BLaER1 (cell line): ENCODE measurements around the gene GRIK3.

Experiments used
- H3K27ac ChIP-seq: shearing (Covaris generic); formaldehyde crosslinking; 2 replicates; pipeline ENCODE4 v1.8.1; 2022
- H3K27me3 ChIP-seq: shearing (Covaris generic); formaldehyde crosslinking; 2 replicates; pipeline ENCODE4 v1.8.1; 2022
- H3K36me3 ChIP-seq: shearing (Covaris generic); formaldehyde crosslinking; 2 replicates; pipeline ENCODE4 v1.8.1; 2022
- H3K4me1 ChIP-seq: shearing (Covaris generic); formaldehyde crosslinking; 2 replicates; pipeline ENCODE4 v1.8.1; 2022
- H3K4me2 ChIP-seq: shearing (Covaris generic); formaldehyde crosslinking; 2 replicates; pipeline ENCODE4 v1.8.1; 2022
- H3K4me3 ChIP-seq: shearing (Covaris generic); formaldehyde crosslinking; 2 replicates; pipeline ENCODE4 v1.8.1; 2022
- H3K9ac ChIP-seq: shearing (Covaris generic); formaldehyde crosslinking; 2 replicates; pipeline ENCODE4 v1.8.1; 2022
- H3K9me3 ChIP-seq: shearing (Covaris generic); formaldehyde crosslinking; 2 replicates; pipeline ENCODE4 v1.8.1; 2022
- H4K20me1 ChIP-seq: shearing (Covaris generic); formaldehyde crosslinking; 2 replicates; pipeline ENCODE4 v1.8.1; 2022
- Cebpa-rat ChIP-seq: shearing (Covaris generic); IDR thresholded peaks from 2 replicates; pipeline ENCODE4 v1.8.1; 2022

Gene GRIK3

DNA sequence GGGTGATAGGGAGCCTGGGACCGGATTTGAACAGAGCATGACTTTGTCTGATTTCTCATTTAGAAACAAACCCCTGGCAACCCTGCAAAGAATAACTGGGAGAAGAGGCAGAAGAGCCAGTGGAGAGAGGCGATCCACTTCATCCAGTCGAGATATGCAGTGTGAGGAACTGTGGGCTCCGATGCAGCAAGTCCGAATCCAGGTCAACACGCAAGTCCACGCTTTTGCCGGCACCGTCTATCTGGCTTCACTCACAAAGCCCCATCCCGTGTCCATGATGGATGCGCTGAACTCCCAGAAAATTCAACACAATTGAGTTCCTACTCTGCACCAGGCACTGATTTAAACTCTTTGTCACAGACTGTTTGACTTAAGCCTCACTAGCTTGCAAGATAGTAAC lies 191.3 kb downstream of the GRIK3 start:
- no peak for TF ChIP-seq Cebpa-rat
- Histone ChIP-seq H3K4me1 (peaks cover 21% of the 10 kb centered on the region), H3K27me3 (no peaks in the 10 kb centered on the region)

DNA sequence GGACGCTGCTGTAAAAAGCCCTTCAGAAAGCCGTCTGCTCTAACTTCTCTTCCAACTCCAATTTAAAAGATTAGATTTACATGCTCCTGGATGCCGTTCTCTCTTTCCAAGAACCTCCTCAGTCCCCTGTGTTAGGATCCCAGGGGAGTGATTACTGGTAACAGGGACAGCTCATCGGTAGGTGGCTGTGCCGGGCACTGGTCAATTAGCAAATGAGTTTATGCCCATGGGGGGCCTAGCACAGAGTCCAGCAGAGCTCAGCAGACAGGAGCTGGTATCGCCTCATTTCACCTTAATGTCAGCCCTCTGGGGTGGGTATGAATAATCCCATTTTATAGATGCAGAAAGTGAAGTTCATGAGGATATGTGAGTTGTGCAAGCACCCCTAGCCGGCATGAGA lies 191.9 kb downstream of the GRIK3 start:
- Histone ChIP-seq H3K27me3 (no peaks in the 10 kb centered on the region), H3K9me3 (no peaks in the 10 kb centered on the region), H3K36me3 (no peaks in the 10 kb centered on the region)

More for the DNA sequence above, 191.3 kb downstream of the GRIK3 start:
- H4K20me1 ChIP-seq, result no peaks in the 10 kb centered on the region
- H3K4me3 ChIP-seq, result no peak overlapping the region
- H3K9me3 ChIP-seq, result no peaks in the 10 kb centered on the region
- no peak overlapping the region for H3K9ac ChIP-seq
- H3K27ac ChIP-seq, result no peak overlapping the region
- no peaks in the 10 kb centered on the region for H3K36me3 ChIP-seq
- H3K4me2 ChIP-seq, result no peak overlapping the region

DNA sequence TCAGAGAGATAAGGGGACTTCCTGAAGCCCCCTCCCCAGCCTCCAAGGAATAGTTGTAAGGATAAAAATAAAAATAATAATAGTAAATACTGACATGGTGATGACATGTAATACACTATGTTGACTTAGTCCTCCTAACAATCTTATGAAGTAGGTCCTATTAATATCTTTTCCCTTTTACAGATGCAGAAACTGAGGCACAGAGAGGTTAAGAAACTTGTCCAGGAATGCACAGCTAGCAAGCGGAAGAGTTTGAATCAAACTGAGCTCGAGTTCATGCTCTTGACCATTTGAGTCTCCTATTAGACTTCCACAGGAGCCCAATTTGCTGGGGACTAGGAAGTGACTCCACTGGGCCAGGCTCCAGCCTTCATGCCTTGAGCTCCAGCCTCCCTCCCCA lies 194.8 kb downstream of the GRIK3 start:
- H3K36me3 ChIP-seq, result no peaks in the 10 kb centered on the region
- H4K20me1 ChIP-seq, result no peaks in the 10 kb centered on the region
- no peak overlapping the region for H3K9ac ChIP-seq
- no peak overlapping the region for H3K4me2 ChIP-seq
- H3K4me3 ChIP-seq, result no peak overlapping the region
- no peaks in the 10 kb centered on the region for H3K27me3 ChIP-seq
- no peaks in the 10 kb centered on the region for H3K9me3 ChIP-seq
- peaks cover 13% of the 10 kb centered on the region for H3K4me1 ChIP-seq
- H3K27ac ChIP-seq, result no peak overlapping the region
- no peak for TF ChIP-seq Cebpa-rat

More for the DNA sequence above, 191.9 kb downstream of the GRIK3 start:
- no peak overlapping the region for H3K9ac ChIP-seq
- H3K4me3 ChIP-seq, result no peak overlapping the region
- H3K4me1 ChIP-seq, result peaks cover 21% of the 10 kb centered on the region
- H3K27ac ChIP-seq, result no peak overlapping the region
- no peaks in the 10 kb centered on the region for H4K20me1 ChIP-seq
- TF ChIP-seq Cebpa-rat, result no peak
- no peak overlapping the region for H3K4me2 ChIP-seq

DNA sequence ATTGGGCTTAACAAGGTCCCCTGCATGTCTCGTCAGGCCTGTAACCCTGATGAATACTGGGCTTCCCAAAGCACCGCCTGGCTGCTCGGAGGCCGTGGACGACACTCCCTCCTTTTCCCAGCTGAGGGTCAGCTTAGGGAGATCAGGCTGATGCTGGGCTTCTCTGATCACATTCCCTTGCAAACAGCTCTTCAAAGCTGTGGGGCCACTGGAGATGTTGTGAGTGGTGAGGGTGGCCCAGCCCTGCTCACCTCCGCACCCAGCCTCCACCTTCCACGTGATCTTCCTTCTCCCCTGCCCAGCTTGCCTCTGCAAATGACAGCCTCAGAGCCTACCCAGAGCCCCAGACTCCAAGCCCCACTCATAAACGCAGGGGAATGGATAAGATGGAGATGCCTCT lies 195.4 kb downstream of the GRIK3 start:
- H3K4me2 ChIP-seq, result no peak overlapping the region
- TF ChIP-seq Cebpa-rat, result no peak
- peaks cover 7% of the 10 kb centered on the region for H3K4me1 ChIP-seq
- no peaks in the 10 kb centered on the region for H3K36me3 ChIP-seq
- no peaks in the 10 kb centered on the region for H4K20me1 ChIP-seq
- H3K27me3 ChIP-seq, result no peaks in the 10 kb centered on the region
- no peaks in the 10 kb centered on the region for H3K9me3 ChIP-seq
- H3K9ac ChIP-seq, result no peak overlapping the region
- no peak overlapping the region for H3K4me3 ChIP-seq
- no peak overlapping the region for H3K27ac ChIP-seq

DNA sequence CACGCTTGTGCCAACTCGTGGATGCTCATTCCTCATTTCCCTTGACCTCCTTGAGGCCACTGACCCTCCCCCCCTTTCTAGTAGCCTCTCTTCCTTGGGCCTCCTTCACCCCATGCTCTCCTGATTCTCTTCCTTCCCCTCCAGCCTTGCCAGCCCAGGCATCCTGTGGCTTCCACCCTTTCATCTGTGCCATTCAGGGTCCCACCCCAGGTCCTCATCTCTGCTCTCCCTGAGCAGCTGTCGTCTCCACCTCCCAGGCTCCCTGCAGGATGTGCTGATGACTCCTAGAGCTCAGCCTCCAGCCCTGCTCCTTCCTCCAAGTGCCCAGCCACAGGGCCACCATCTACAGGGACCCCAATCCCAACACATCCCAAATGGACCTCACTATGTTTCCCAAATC lies 197.4 kb downstream of the GRIK3 start:
- Histone ChIP-seq H3K27me3 (no peaks in the 10 kb centered on the region), H3K4me1 (peaks cover 18% of the 10 kb centered on the region), H3K9ac (no peak overlapping the region), H3K9me3 (no peaks in the 10 kb centered on the region), H4K20me1 (no peaks in the 10 kb centered on the region), H3K27ac (no peak overlapping the region), H3K4me2 (no peak overlapping the region), H3K36me3 (no peaks in the 10 kb centered on the region), H3K4me3 (no peak overlapping the region)
- TF ChIP-seq Cebpa-rat, result no peak

DNA sequence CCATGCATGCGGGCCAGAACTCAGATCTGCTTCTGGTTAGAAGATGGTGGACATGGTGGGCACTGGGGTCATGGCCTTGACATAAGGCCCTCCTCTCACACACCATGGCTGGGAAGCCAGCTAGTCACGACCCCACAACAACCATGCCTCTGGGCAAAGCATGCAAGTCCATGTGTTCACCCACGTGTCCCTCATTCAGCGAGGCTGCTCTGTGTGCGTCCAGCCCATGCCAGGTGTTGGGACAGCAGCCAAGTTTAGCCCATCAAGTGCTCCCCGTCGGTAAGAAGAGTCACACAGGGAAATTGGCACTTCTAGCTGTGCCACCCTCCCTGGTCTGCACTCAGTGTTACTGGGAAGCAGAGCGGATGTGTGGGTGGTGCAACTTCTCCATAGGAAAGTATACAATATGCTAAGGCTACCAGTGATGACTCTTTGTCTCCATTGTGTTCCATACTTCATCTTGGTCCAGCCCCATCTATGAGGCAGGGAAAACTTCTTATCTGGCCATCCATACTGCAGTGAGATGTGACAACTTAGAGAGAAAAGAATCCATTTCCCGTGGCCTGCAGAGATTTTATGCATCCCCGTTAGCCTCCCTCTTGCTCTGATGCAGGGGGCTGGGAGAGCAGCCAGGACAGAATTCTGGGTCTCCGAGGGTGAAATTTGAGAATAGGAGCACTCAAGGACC lies 198.0 kb downstream of the GRIK3 start:
- Histone ChIP-seq H3K4me2 (no peak overlapping the region), H3K9ac (no peak overlapping the region), H3K4me3 (no peak overlapping the region), H4K20me1 (no peaks in the 10 kb centered on the region), H3K27ac (no peak overlapping the region), H3K4me1 (peaks cover 20% of the 10 kb centered on the region), H3K9me3 (no peaks in the 10 kb centered on the region), H3K36me3 (no peaks in the 10 kb centered on the region), H3K27me3 (no peaks in the 10 kb centered on the region)
- no peak for TF ChIP-seq Cebpa-rat

DNA sequence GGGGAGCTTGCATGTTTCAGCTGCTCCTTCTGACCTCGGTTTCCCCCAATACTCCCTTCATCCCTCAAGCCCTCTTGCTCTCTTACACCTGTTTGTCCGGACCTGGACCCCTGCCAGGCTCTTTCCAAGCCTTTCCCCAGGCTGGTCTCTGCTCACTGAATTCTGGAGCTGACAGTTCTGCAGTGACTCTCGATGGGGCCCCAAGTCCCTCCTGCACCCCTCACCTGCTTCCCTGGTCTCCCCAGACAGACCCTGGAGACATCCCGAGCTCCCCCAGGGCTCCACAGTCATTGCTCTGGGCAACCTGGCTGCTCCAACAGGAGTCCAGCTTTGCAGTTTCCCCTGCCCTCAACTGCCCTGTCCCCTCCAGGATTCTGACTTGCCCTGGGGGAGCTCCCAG lies 198.6 kb downstream of the GRIK3 start:
- Histone ChIP-seq H3K4me3 (no peak overlapping the region), H3K36me3 (no peaks in the 10 kb centered on the region), H3K27me3 (no peaks in the 10 kb centered on the region), H3K9me3 (no peaks in the 10 kb centered on the region), H4K20me1 (no peaks in the 10 kb centered on the region), H3K27ac (no peak overlapping the region), H3K4me1 (peaks cover 26% of the 10 kb centered on the region), H3K9ac (no peak overlapping the region), H3K4me2 (no peak overlapping the region)
- no peak for TF ChIP-seq Cebpa-rat

DNA sequence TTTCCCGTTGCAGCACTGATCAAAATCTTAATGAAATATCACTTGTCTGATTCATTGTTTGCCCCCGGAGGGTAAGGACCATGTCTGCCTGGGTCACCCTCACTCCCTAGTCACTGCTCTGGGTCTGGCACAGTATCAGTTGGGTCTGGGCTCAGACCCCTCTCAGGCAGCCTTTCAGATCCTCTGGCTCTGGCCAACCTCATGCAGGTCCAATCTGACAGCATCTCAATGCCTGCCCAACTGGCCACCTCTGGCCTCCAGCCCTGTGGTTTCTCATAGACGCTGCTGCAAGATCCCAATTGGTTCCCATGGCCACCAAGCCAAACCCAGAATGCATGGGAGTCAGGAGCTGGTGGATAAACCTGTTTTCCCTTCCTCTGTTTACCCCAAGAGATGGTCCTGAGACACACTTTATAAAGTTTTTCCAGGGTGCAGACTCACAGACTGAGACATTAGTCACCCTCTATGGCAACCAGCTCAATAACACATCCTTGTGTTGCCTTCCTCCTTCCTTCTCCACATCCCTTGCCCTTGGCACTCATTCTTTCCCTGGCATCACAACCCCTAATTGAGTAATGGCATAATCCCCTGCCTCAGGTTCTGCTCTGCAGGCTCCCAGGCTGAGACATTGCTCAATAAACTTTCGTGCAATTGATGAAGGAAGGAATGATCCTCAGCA lies 199.2 kb downstream of the GRIK3 start:
- Histone ChIP-seq H3K27ac (no peak overlapping the region), H3K27me3 (no peaks in the 10 kb centered on the region), H3K9me3 (no peaks in the 10 kb centered on the region), H3K36me3 (no peaks in the 10 kb centered on the region), H3K4me1 (peaks cover 32% of the 10 kb centered on the region), H4K20me1 (no peaks in the 10 kb centered on the region), H3K9ac (no peak overlapping the region), H3K4me3 (no peak overlapping the region), H3K4me2 (no peak overlapping the region)
- no peak for TF ChIP-seq Cebpa-rat

DNA sequence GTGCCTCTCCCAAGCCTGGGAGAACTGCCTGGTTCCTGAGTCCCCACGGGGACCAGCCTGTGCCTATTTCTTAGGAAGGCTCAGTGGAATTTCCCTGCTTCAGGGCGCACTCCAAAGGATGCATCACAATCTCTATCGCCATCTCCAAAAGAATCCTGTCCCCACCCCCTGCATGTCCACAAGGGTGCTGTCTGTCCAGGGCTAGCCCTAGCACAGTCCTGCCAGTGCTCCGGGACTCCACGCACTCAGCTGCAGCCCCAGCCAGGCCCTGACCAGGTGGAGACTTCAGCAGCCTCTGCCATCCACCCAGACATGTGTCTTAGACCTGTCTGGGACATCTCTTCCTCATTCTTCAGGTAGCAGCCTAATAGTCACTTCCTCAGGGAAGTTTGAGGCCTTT lies 199.7 kb downstream of the GRIK3 start:
- no peaks in the 10 kb centered on the region for H3K9me3 ChIP-seq
- H4K20me1 ChIP-seq, result no peaks in the 10 kb centered on the region
- H3K27ac ChIP-seq, result no peak overlapping the region
- no peak for TF ChIP-seq Cebpa-rat
- H3K4me2 ChIP-seq, result no peak overlapping the region
- H3K4me3 ChIP-seq, result no peak overlapping the region
- no peaks in the 10 kb centered on the region for H3K27me3 ChIP-seq
- H3K36me3 ChIP-seq, result no peaks in the 10 kb centered on the region
- peaks cover 32% of the 10 kb centered on the region for H3K4me1 ChIP-seq
- H3K9ac ChIP-seq, result no peak overlapping the region

DNA sequence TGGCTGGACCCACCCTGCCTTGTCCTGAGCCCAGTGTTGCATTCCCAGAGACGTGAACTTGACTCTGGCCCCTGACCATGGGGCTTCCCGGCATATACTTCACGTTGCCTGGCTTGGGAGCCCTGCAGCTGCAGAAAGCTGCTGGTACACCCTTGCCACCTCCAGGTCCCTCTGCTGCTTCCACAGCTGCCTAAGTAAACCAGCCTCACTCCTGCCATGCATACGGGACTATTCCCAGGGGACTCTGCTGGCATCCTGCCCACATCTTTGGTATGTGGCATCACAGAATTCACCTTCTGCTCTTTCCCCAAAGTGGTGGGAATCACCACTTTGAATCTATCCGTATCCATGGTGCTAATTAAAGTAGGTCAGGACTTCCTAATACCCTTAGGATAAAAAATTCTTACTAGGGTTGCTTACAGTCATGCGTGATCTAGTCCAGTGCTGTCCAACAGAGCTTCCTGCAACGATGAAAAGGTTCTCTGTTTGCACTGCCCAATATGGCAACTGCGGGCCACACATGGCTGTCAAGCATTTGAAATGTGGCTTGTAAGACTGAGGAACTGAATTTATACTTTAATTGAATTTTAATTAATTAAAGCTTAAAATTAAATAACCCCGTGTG lies 203.0 kb downstream of the GRIK3 start:
- H3K4me2 ChIP-seq, result peak overlapping the region; percentile 76
- H3K4me3 ChIP-seq, result no peak overlapping the region
- no peaks in the 10 kb centered on the region for H3K36me3 ChIP-seq
- H4K20me1 ChIP-seq, result no peaks in the 10 kb centered on the region
- no peak for TF ChIP-seq Cebpa-rat
- no peak overlapping the region for H3K9ac ChIP-seq
- H3K9me3 ChIP-seq, result no peaks in the 10 kb centered on the region
- H3K4me1 ChIP-seq, result peaks cover 42% of the 10 kb centered on the region
- no peak overlapping the region for H3K27ac ChIP-seq
- H3K27me3 ChIP-seq, result no peaks in the 10 kb centered on the region
